GM19463 (cell line): ENCODE results near the gene MBD3L1.

Experiments used
- ATAC-seq: cut with Tn5 transposase; IDR thresholded peaks from one replicate; pipeline ENCODE4 v1.9.1; 2021; ENCODE audit warnings: mild to moderate bottlenecking, moderate library complexity; ENCODE audit not compliant: unreplicated experiment

The MBD3L1 gene

DNA sequence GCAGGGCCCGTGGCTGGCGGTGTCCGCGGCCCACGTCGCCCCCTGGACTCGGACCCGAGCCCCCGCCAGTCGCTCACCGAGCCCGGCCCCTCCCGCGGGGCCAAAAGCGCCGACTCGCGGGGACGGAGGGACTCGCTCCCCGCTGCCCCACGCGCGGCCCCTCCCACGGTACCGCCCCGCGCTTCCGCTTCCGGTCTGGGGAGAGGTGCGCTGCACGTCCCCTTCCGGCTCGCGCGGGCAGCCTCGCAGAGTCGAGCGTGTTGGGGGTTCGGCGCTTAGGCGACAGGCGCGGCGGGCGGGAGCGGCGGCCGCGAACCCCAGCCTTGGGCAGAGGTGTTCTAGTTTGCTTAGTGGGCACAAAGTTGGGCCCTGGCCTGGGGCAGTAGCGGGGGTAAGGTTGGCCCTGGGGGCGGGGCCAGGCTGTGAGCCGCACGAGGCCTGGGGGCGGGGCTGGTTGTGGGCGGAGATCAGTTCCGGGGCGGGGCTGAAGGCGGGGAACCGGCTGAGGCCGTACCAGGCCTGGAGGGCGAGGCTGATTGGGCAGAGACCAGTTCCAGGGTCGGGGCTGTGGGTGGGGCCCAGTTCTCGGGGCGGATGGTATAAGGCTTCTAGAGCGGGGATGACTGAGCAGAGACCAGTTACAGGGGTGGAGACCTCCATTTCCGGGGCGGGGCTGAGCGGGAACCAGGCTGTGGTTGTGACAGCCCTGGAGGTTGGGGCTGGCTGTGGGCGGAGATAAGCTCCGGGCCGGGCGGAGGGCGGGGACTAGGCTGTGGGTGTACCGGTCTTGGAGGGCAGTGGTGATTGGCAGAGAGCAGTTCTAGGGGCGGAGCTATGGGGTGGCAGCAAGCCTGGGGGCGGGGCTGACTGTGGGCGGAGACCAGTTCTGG lies at the start of gene MBD3L1, which contains the start of gene ZNF558:
MBD3L1 (plus strand) TSS at position 246 of the 890 bp plus-strand sequence. CDS start 10,302 bp downstream, outside the sequence.
ZNF558 (minus strand) TSS at position 173 of the 890 bp plus-strand sequence. CDS start 9,645 bp downstream, outside the sequence.
- ATAC-seq, result peak; percentile 86

DNA sequence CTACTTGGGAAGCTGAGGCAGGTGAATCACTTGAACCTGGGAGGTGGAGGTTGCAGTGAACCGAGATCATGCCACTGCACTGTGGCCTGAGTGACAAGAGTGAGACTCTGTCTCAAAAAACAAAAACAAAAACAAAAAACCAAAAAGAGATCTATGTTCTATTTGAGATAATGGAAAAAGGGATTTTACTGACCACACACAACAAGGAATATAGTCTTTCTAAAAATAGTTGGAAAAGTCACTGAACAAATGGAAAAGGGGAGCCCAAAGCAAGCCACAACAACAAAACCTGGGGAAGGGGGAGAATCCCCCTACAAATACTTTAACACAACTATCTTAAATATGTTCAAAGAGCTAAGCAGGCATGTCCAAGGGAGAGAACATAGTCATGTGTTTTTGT lies 37.4 kb upstream of the MBD3L1 start:
- no peak for ATAC-seq

DNA sequence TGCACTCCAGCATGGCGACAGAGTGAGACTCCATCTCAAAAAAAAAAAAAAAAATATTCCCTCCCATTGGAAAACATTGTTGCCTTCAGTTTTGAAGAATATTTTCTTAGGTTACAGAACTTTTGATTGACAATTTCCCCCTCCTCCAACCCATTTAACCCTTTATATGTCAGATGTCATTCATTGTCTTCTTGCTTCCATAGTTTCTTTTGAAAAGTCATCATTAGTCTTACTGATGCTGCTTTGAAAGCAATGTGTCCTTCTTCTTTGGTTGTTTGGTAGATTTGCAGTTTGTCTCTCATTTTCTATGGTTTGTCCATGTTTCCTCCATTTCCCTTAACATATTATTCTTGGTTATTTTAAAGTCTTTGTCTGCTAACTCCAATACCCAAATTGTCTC lies 25.5 kb upstream of the MBD3L1 start:
- no peak for ATAC-seq

DNA sequence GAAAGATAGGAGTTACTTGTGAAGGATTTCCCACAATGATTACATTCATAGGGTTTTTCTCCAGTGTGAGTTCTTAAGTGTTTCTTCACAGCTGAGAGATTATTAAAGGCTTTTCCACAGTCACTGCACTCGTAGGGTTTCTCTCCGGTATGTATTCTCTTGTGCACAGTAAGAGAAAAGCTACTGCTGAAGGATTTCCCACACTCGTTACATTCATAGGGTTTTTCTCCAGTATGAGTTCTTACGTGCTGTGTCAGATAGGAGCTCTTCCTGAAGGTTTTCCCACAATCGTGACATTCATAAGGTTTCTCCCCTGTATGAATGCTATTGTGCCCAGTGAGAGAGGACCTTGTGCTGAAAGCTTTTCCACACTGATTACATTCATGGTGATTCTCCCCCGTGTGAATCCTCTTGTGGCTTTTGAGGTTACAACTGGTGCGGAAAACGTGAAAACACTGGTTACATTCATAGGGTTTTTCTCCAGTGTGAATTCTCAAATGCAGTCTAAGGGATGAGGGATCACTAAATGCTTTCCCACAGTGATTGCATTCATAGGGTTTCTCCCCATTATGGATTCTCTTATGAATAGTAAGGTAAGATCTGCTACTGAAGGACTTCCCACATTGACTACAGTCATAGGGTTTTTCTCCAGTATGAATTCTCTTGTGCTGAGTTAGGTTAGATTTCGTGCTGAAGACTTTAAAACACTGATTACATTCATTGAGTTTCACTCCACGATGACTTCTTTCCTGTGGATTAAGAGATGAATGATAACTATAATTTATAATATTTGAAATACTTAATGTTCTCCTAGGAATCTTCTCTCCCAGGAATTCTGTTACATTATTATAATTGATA lies 20.6 kb upstream of the MBD3L1 start:
- ATAC-seq, result no peak

DNA sequence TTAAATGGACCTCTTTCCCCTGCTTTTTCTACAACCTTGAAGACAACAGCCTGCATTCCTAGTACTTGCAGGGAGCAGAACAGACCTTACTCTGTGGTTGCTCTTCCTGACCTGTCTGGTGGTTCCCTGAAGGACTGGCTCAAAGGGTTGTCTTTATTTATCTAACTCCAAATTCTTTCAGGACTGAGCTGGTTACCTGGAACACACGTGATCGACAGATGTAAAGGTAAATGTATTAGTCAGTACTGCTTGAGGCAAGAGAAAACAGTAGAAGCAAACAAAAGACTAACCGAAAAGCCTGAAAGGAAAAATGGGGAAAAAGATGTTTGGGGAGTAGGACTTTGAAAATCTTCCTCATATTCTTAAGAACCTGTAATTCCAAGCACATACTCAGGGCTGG lies 18.0 kb upstream of the MBD3L1 start:
- ATAC-seq, result no peak

DNA sequence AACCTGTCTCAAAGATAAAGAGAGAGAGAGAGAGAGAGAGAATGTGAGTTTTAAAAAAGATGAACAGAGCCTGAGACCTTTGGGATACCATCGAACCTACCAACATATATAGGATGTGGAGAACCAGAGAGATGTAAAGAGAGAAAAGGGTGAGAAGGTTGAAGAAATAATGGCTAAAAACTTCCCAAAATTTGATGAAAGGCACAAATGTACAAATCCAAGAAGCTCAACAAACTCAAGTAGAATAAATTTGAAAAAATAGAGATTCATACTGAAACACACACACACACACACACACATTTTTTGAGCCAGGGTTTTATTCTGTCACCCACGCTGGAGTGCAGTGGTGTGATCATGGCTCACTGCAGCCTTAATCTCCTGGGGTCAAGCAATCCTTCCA lies 16.4 kb upstream of the MBD3L1 start:
- no peak for ATAC-seq

DNA sequence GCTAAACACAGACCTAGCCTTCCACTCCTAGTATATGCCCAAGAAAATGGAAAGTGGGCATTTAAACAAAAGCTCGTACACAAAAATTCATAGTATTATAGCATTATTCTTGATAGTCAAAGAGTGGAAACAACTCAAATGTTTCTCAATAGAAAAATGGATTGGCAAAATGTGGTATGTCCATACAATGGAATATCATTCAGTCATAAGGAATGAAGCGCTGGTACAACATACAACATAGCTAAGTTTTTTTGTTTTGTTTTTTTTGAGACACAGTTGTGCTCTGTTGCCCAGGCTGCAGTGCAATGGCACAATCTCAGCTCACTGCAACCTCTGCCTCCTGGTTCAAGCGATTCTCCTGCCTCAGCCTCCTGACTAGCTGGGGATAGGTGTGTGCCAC lies 11.9 kb upstream of the MBD3L1 start:
- ATAC-seq, result no peak

DNA sequence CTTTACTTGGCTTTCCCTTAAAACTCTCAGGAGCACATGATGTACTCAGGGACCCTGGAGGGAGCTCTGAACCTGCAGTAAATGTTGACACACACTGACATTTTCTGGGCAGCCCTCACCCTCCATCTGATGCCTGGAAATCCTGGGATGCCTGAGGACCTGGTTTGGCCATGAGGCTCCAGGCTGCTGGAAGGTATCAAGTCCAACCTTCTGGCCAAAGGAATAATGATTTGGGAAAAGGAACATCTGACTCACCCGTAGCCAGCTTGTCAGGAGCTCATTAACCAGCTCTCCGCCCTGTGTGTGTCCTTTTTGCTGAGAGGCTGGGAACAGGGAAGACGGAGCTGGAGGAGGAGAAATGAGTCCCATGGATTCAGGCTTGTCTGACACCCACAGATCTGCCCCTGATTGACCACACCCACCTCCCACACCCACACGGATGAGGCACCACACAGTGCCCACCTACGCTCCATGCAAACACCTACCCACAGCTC lies 10.4 kb upstream of the MBD3L1 start:
- ATAC-seq, result no peak

DNA sequence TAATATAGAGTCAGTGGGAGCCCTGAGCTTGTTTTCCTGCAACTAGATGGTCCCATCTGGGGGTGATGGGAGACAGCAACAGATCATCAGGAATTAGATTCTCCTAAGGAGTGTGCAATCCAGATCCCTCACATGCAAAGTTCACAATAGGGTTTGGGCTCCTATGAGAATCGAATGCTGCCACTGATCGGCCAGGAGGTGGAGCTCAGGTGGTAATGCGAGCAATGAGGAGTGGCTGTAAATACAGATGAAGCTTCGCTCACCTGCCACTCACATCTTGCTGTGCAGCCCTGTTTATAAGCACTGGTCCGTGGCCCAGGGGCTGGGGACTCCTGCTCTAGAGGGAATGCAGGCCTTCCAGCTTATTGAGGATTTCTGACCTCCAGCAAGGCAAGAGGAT lies 5.8 kb upstream of the MBD3L1 start:
- ATAC-seq, result no peak

DNA sequence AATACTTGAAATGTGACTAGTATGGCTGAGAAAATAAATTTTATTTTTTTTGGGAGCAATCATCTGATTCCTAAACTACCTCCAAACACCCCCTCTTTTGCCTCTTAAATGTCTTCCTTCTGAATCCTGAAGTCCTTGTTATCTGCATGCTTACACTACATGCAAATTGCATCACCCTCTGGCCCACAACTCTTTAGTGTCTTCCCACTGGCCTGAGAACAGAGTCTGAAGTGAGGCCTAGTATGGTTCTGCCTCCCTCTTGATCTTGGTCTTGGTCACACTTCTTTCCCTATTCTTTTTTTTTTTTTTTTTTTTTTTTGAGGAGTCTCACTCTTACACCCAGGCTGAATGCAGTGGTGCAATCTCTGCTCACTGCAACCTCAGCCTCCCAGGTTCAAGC lies 4.9 kb upstream of the MBD3L1 start:
- no peak for ATAC-seq

DNA sequence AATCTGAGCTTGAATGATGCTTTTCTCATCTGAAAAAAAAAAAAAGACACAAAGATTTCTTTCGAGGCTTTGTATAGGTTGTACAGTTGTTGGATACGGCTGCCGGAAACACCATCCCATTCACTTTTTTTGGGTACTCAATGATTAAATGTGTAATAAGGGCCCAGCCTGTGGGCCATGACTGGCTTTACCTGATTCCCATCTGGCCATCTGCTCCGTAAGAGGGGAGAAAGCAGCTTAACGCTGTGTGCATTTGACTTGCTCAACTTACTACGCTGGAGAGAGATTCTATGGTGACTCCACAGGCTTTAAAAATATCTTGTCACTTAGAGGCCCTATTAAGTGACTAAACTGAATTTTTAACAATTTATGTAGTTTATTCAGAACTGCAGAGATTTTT lies 804 bp upstream of the MBD3L1 start:
- no peak for ATAC-seq

DNA sequence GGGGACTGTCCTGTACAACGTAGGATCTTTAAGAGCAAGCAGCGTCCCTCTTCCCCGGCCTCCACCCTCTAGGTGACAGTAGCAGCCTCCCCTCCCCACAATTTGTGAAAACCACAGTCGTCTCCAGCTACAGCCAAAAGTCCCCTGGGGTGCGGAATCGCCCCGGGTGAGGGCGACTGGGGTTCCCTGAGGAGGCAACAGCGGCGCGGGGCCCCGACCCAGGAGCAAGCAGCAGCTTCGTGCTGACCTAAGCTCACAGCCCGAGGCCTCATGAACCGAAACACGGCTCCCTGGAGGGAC lies 395 bp upstream of the MBD3L1 start:
- ATAC-seq, result peak; percentile 6

DNA sequence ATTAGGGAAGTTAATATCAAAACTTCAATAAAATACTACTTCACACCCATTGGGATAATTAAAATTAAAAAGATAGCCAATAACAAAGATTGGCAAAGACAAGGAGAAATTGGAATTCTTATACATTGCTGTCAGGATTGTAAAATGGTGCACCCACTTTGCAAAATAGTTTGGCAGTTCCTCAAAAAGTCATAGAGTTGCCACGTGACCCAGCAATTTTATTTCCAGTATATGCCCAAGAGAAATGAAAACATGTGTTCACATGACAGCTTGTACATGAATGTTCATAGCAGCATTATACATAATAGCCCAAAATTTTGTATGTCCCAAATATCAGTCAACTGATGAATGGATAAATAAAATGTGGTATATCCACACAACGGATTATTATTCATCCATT lies 3.3 kb downstream of the MBD3L1 start:
- ATAC-seq, result no peak

DNA sequence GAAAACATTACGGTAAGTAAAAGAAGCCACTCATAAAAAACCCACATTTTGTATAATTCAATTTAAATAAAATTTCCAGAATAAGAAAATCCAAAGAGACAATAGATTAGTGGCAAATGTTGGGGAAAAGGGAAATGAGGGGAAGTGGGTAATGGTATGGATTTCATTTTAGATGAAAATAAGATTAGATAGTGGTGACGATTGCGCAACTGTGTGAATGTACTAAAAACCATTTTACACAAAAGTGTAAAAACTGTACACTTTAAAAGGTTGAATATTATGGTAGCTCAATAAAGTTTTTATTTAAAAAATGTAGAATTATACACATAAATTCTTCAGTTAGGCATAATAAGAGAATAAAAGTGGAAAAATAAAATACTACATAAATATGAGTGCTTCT lies 3.7 kb downstream of the MBD3L1 start:
- no peak for ATAC-seq

DNA sequence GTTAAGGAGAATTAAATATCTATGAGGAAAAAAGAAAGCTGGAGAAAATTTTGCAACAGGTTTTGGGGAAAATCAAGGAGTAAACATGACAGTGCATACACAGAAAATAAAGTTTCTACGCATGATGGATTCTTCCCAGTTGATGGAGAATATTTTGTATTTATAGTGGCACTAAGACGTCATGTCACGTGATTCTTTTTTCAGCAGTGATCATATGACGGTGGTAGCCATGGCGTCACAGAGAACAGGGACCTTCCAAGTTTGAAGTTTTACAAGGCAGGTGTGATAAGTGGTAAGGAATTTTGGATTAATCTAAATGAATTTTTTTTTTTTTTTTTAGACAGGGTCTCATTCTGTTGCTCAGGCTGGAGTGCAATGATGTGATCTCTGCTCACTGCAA lies 8.5 kb downstream of the MBD3L1 start:
- no peak for ATAC-seq

DNA sequence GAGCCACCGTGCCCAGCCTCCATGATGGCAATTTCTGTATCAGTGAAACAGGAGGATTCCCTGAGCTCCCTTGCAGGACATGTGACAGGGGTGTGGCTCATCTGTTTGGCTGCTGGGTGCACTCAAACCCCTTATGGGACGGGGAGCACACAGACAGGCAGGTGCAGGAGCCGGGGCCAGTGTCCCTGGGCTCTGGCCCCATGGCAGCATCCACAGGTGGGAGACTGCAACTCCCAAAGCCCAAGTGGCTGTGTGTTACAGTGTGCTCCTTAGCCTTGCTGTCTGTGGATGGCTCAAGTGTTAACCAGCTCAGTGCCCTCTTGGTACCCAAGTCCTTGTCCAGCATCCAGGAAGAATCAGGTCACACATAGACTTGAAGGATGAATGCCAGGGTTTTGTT lies 14.6 kb downstream of the MBD3L1 start:
- ATAC-seq, result no peak

DNA sequence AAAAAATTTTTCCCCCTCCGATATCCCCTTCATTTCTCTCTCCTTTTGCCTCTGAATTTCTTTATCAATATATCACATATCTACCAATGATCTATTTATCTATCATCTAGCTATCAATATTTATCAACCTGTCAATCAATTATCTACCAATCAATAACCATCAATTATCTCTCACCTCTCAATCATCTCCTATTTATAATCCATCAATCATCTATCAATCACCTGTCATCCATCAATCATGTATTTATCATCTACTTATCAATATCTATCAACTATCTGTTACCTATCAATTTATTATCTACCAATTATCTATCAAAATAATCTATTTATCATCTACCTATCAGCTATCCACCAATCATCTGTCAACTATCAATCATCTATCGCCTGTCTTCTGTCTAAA lies 17.1 kb downstream of the MBD3L1 start:
- ATAC-seq, result no peak

DNA sequence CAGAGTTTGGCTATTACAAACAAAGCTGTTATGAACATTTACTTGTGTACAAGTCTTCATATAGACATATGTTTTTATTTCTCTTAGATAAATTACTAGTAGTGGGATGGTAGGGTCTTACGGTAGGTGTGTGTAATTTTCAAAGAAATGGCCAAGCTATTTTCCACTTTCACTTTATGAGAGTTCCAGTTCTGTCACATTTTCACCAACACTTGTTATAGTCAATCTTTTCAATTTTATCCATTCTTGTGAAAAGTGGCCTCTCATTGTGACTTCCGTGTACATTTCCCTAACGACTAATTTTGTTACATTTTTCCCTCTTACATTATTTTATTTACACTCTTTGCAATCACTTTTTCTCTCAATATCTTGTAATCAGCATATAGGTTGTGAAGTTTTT lies 18.3 kb downstream of the MBD3L1 start:
- ATAC-seq, result no peak

DNA sequence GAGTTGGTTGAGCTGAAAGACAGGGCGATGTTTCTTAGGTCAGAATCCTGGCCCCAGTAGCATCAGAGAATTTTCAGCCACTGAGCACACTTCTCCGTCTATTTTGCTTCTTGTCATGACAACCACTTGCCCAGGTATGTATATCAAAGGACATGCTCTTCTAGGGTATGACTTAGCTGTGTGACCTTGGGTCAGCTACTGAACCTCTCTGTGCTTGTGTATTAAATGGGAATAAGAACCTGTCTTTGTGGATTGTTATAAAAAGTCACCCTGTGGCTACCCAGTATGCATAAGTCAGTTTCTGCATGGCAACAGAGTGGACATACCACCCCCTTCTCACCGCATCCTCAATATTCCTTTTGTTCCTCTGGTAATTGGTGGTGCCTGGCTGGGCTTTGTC lies 26.1 kb downstream of the MBD3L1 start:
- no peak for ATAC-seq

DNA sequence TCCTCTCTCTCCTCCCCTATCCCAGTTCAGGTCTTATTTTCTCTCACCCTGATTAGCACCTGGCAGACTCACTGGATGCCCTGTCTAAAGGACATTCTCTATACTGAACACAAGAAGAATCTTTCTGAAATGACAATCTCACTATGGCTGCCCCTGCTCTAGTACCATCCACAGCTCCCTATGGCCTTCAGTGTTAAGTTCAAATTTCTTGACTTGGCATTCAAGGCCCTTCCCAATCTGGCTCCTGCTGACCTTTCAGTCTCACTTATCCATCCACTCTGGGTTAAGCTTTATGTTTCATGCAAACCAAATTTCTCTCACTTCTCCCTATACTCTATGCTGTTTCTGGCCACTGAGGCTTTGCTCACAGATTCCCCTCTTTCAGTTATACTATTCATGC lies 34.2 kb downstream of the MBD3L1 start:
- no peak for ATAC-seq

DNA sequence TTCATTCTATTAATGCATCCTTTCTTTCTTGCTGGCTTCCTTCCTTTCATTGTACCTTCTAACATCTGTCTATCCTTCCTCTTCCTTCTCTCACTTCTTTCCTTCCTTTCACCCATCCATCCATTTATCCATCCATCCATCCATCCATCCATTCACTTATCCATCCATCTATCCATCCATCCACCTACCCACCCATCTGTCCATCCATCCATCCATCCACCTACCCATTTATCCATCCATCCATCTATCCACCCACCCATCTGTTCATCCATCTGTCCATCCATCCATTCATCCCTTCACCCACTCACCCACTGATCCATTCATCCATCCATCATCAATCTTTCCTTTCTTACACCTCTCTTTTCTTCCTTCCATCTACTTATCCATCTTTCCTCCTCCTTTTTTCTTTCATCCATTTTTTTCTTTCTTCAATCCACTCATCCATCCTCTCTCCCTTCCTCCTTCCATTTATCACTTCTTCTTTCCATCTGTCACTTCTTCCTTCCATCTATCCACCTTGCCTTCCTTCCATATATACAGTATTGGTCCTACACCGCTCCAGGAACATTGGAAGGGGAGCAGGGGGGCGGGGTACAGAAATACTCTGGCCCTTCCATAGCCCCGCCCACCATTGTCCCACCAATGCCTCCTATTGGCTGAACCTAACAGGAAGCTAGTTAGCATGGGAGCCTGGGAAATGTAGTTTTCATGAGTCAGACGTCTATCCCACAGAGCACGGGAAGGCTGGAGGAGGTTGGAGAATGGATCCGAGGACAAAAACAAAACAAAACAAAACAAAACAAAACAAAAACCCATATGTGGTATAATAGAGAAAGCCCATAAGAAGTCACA lies 45.9 kb downstream of the MBD3L1 start:
- no peak for ATAC-seq
